Naive B cell (primary cell): Measurements from ENCODE around the gene C11orf24. TPM values are rescaled to one million over a fixed set of nuclear protein-coding genes. Genes with fewer than 3 reads are reported as not detected.
A peak's percentile ranks its signal among the peaks of the same experiment; 100 is the strongest.

Experiments used
- ATAC-seq, 2 donors: fragments of 150-1000 bp; cut with Tn5 transposase; 2 replicates each; pipeline ENCODE4 v1.10.0; 2021; ENCODE audit warnings: low read depth in 2 of 2, mild to moderate bottlenecking in 2 of 2, moderate library complexity in 2 of 2
- DNase-seq: peaks from one replicate; pipeline ENCODE4 v3.0.0; 2022
- H3K27ac Mint-ChIP-seq, 6 donors: one replicate each; pipeline ENCODE4 v1.8.0; 2020 to 2022; ENCODE audit warnings: mild to moderate bottlenecking in 6 of 6, mixed read lengths in 6 of 6, moderate library complexity in 5 of 6, inconsistent platforms in 2 of 6
- H3K27me3 Mint-ChIP-seq, 3 donors: one replicate each; pipeline ENCODE4 v1.8.0; 2021 to 2022; ENCODE audit warnings: mixed read lengths in 3 of 3, mild to moderate bottlenecking in 1 of 3
- H3K36me3 Mint-ChIP-seq, 2 donors: one replicate each; pipeline ENCODE4 v1.8.0; 2020 to 2022; ENCODE audit warnings: mixed read lengths in 2 of 2, inconsistent platforms in 1 of 2, mild to moderate bottlenecking in 1 of 2
- H3K4me1 Mint-ChIP-seq, 3 donors: one replicate each; pipeline ENCODE4 v1.8.0; 2020 to 2022; ENCODE audit warnings: mixed read lengths in 3 of 3, inconsistent platforms in 1 of 3, mild to moderate bottlenecking in 1 of 3, moderate library complexity in 1 of 3
- H3K4me3 Mint-ChIP-seq, 8 donors: one replicate each; pipeline ENCODE4 v1.8.0; 2020 to 2022; ENCODE audit warnings: mild to moderate bottlenecking in 8 of 8, mixed read lengths in 8 of 8, moderate library complexity in 8 of 8, inconsistent platforms in 2 of 8
- H3K9me3 Mint-ChIP-seq, 7 donors: one replicate each; pipeline ENCODE4 v1.8.0; 2020 to 2022; ENCODE audit warnings: mixed read lengths in 7 of 7, mild to moderate bottlenecking in 5 of 7, inconsistent platforms in 2 of 7, moderate library complexity in 1 of 7
- polyA plus RNA-seq, 6 donors: library from polyadenylated mRNA; unstranded; fragments of 300-500 nt; fragmentation: Illumina TruSeq; gene quantifications; one replicate each; pipeline ENCODE4 v1.2.3, GENCODE V29; 2021; ENCODE audit warnings: low read depth in 6 of 6

The C11orf24 gene
- polyA plus RNA-seq, 6 donors from 2014 or later, result 22.2 to 67.0 (median 42.5) TPM

DNA sequence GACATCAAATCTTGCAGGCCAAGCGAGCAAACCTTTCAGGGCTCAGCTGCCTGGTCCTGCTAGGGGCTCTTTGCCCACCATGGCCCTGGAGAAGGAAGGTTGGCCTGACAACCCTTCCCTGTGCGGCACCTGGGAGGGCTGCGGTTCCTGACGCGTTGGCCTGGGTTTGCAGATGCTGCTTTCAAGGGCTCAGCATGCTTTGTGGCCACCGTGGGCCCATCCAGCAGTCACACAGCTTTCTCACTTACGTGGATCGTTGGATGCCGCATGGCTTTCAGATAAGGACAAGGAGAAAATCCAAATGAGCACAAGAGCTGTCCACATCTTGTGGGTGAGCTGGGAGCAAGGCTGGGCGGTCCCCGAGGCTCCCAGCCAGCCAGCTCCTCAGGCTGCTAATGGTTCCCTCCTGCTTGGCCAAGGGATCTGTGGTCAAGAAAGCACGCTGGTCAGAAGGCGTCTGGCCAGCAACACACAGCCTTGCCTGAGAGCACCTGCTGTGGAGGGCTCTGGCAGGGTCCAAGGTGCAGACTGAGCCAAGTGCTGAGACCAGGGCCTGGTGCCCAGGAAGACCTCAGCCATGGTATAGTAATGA lies 8.2 kb downstream of the C11orf24 start:
- ATAC-seq (no peak), DNase-seq (no peak)
- Mint-ChIP-seq H3K9me3 (peaks cover 0 to 6% (median 0%) of the 10 kb centered on the region in 7 donors), H3K4me3 (no peak overlapping the region), H3K4me1 (peaks cover 42 to 71% (median 71%) of the 10 kb centered on the region in 3 donors), H3K36me3 (peaks cover 17 to 27% of the 10 kb centered on the region in 2 donors), H3K27me3 (no peaks in the 10 kb centered on the region), H3K27ac (peak overlapping the region in 3 of 6 donors; percentile 22 to 95 (median 29))

- Mint-ChIP-seq H3K4me1 (peaks cover 42 to 73% (median 71%) of the 10 kb centered on the region in 3 donors), H3K36me3 (peaks cover 17 to 27% of the 10 kb centered on the region in 2 donors), H3K9me3 (peaks cover 0 to 6% (median 0%) of the 10 kb centered on the region in 7 donors), H3K27ac (no peak overlapping the region), H3K27me3 (no peaks in the 10 kb centered on the region), H3K4me3 (no peak overlapping the region)
- ATAC-seq, result no peak
- no peak for DNase-seq
Observed at GRCh38 chr11:68262544-68262827, 9.3 kb downstream of the C11orf24 start.

GRCh38 chr11:68261749-68262543 lies 9.8 kb downstream of the C11orf24 start:
- peaks cover 17 to 27% of the 10 kb centered on the region in 2 donors for H3K36me3 Mint-ChIP-seq
- H3K27ac Mint-ChIP-seq, result peak overlapping the region in 3 of 6 donors; percentile 68 to 93 (median 82)
- peaks cover 0 to 6% (median 0%) of the 10 kb centered on the region in 7 donors for H3K9me3 Mint-ChIP-seq
- no peak for ATAC-seq
- peaks cover 39 to 73% (median 70%) of the 10 kb centered on the region in 3 donors for H3K4me1 Mint-ChIP-seq
- H3K4me3 Mint-ChIP-seq, result no peak overlapping the region
- DNase-seq, result no peak
- H3K27me3 Mint-ChIP-seq, result no peaks in the 10 kb centered on the region

GRCh38 chr11:68261006-68261405 lies 10.8 kb downstream of the C11orf24 start:
- Mint-ChIP-seq H3K27me3 (no peaks in the 10 kb centered on the region), H3K9me3 (peaks cover 0 to 6% (median 0%) of the 10 kb centered on the region in 7 donors), H3K4me1 (peaks cover 31 to 63% (median 62%) of the 10 kb centered on the region in 3 donors), H3K36me3 (peaks cover 10 to 27% of the 10 kb centered on the region in 2 donors), H3K27ac (peak overlapping the region in 1 of 6 donors; percentile 56), H3K4me3 (no peak overlapping the region)
- ATAC-seq (no peak), DNase-seq (no peak)

- DNase-seq (no peak), ATAC-seq (no peak)
- Mint-ChIP-seq H3K4me3 (peak overlapping the region in 1 of 8 donors; percentile 25), H3K27me3 (no peaks in the 10 kb centered on the region), H3K36me3 (peaks cover 10 to 27% of the 10 kb centered on the region in 2 donors), H3K27ac (peak overlapping the region in 3 of 6 donors; percentile 76 to 90 (median 81)), H3K9me3 (peaks cover 0 to 6% (median 0%) of the 10 kb centered on the region in 7 donors), H3K4me1 (peaks cover 31 to 60% (median 57%) of the 10 kb centered on the region in 3 donors)
Observed at GRCh38 chr11:68260484-68260883, 11.3 kb downstream of the C11orf24 start.

DNA sequence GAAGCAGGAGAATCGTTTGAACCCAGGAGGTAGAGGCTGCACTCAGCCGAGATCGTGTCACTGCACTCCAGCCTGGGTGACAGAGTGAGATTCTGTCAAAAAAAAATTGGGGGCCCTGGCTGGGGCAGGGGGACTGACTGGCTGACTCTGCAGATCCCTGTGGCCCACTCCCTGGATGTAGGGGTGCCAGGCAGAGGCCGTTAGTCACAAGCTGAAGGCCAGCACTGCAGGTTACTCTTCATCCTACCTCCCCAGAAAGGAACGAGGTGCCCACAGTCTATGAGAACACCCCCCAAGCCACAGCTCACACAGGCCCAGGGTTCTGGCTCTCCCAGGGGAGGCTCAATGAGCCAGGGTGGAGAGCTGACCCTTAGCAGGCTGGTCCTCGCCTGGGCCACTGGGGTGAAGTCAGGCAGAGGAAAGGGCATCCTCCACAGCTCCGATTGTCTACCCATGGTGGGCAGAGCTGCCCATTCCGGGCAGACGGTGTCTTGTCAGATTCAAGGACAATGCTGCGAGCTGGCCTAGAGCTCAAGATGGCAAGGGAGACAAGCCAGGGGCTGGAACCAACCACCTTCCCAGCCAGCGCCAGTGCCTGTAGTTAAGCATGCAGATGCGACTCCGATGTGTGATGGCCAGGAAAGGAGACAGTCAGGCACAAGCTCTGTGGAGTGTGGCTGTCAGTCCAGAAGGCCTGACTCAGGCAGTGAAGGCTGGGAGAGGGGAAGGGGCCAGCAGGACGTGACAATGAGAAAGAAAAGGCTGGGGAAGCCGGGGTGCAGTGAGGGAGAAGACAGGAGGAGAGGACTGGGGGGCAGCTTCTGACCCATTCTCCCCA lies 12.4 kb downstream of the C11orf24 start:
- H3K9me3 Mint-ChIP-seq, result peaks cover 0 to 2% (median 0%) of the 10 kb centered on the region in 7 donors
- H3K27ac Mint-ChIP-seq, result peak overlapping the region in 5 of 6 donors; percentile 70 to 90 (median 86)
- ATAC-seq (no peak), DNase-seq (no peak)
- H3K36me3 Mint-ChIP-seq, result peaks cover 10 to 19% of the 10 kb centered on the region in 2 donors
- peak overlapping the region in 1 of 8 donors; percentile 30 for H3K4me3 Mint-ChIP-seq
- no peaks in the 10 kb centered on the region for H3K27me3 Mint-ChIP-seq
- H3K4me1 Mint-ChIP-seq, result peaks cover 23 to 50% (median 45%) of the 10 kb centered on the region in 3 donors

DNA sequence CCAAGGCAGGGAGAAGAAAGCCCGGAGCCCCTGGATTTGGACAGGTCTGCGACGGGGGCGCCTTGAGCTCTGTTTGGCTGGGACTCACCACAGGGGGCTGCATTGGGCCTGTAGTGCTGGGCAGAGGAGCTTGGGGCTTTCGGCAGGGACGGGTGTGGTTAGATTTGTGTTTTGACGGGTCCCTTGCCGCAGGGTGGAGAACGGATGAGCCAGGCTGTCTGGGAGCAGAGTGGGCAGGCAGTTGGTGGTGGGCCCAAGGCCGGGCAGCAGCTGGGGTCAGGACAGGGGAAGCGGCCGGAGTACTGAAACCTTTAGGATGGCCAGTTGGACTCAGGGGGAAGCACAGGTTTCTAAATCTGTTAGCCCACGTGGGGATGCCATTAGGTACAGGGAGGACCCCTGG lies 13.4 kb downstream of the C11orf24 start:
- ATAC-seq, result no peak
- H3K4me1 Mint-ChIP-seq, result peaks cover 19 to 42% (median 41%) of the 10 kb centered on the region in 3 donors
- H3K27me3 Mint-ChIP-seq, result no peaks in the 10 kb centered on the region
- H3K4me3 Mint-ChIP-seq, result peak overlapping the region in 1 of 8 donors; percentile 60
- peaks cover 10 to 14% of the 10 kb centered on the region in 2 donors for H3K36me3 Mint-ChIP-seq
- DNase-seq, result no peak
- H3K27ac Mint-ChIP-seq, result peak overlapping the region in 4 of 6 donors; percentile 60 to 86 (median 70)
- no peaks in the 10 kb centered on the region for H3K9me3 Mint-ChIP-seq

DNA sequence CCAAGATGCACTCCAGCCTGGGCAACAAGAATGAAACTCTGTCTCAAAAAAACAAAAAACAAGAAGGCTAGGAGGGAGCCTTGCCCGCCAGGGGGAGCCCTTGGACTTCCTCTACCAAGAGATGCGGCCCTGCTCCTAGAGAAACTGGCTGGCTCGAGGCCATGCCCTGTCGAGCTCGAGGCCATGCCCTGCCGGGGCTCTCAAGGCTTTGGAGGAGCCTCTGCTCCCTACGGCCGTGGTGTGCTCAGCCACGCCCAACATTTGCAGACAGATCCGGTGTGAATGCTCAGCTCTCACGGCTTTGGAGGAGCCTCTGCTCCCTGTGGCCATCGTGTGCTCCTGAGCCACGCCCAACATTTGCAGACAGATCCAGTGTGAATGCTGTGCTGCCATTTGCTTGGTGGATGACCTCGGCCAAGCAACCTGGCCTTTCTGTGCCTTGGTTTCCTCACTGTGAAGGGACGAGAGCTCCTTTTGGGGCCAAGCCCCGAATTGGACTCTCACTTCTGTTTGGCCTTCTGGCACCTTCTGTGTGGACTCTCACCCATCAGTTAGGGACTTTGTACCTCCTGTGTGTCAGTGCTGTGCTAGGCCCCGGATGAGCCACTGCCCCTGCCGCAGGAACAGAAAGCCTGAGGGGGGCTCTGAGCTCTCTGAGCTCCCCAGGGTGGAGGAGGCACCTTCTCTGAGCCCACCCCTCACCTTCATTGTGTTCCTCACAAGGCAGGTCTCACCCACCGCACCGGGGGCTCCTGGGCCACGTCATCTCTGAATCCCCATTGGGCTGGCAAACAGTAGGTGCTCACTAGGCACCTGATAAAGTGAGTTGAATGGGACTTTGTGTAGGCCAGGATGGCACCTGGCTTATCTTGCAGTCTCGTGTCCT lies 14.1 kb downstream of the C11orf24 start:
- H3K27ac Mint-ChIP-seq, result peak overlapping the region; percentile 82 to 95 (median 87)
- peaks cover 19 to 36% (median 35%) of the 10 kb centered on the region in 3 donors for H3K4me1 Mint-ChIP-seq
- ATAC-seq, result peak; percentile 94 to 97
- no peaks in the 10 kb centered on the region for H3K9me3 Mint-ChIP-seq
- H3K27me3 Mint-ChIP-seq, result no peaks in the 10 kb centered on the region
- DNase-seq, result peak; percentile 90
- peaks cover 5 to 9% of the 10 kb centered on the region in 2 donors for H3K36me3 Mint-ChIP-seq
- peak overlapping the region in 6 of 8 donors; percentile 44 to 74 (median 57) for H3K4me3 Mint-ChIP-seq

GRCh38 chr11:68256331-68256741 lies 15.4 kb downstream of the C11orf24 start:
- no peaks in the 10 kb centered on the region for H3K27me3 Mint-ChIP-seq
- ATAC-seq (no peak), DNase-seq (no peak)
- H3K4me1 Mint-ChIP-seq, result peaks cover 15 to 35% (median 27%) of the 10 kb centered on the region in 3 donors
- peaks cover 0 to 1% (median 0%) of the 10 kb centered on the region in 7 donors for H3K9me3 Mint-ChIP-seq
- H3K36me3 Mint-ChIP-seq, result no peaks in the 10 kb centered on the region
- H3K4me3 Mint-ChIP-seq, result peak overlapping the region in 1 of 8 donors; percentile 40
- peak overlapping the region in 1 of 6 donors; percentile 67 for H3K27ac Mint-ChIP-seq

- no peak overlapping the region for H3K27ac Mint-ChIP-seq
- ATAC-seq, result no peak
- H3K27me3 Mint-ChIP-seq, result no peaks in the 10 kb centered on the region
- H3K4me3 Mint-ChIP-seq, result no peak overlapping the region
- DNase-seq, result no peak
- no peaks in the 10 kb centered on the region for H3K36me3 Mint-ChIP-seq
- H3K4me1 Mint-ChIP-seq, result peaks cover 15 to 31% (median 25%) of the 10 kb centered on the region in 3 donors
- H3K9me3 Mint-ChIP-seq, result peaks cover 0 to 1% (median 0%) of the 10 kb centered on the region in 7 donors
Observed at GRCh38 chr11:68255526-68255925, 16.2 kb downstream of the C11orf24 start.

DNA sequence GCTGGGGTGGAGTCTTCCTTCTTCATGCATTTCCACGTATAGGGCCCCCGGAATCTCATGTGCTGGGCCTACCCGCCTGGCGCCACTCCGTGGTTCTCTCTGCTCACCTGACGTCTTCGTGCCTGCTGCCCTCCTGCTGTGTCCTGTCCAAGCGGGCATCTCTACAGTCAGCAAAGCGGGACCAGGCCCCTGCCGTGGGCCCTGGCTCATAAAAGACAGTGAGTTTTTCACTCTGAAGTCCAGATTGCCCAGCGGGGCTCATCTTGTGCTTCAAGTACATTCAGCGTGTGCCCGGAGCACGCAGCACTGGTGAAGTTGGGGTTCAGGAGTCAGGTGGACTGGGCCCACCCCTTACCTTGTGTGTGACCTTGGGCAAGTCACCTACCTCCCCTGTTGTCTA lies 17.4 kb downstream of the C11orf24 start:
- Mint-ChIP-seq H3K27ac (peak overlapping the region in 1 of 6 donors; percentile 73), H3K9me3 (peaks cover 0 to 11% (median 7%) of the 10 kb centered on the region in 7 donors), H3K4me3 (peak overlapping the region in 1 of 8 donors; percentile 47), H3K27me3 (no peaks in the 10 kb centered on the region), H3K36me3 (peaks cover 0 to 3% of the 10 kb centered on the region in 2 donors), H3K4me1 (peaks cover 11 to 23% (median 19%) of the 10 kb centered on the region in 3 donors)
- no peak for ATAC-seq
- DNase-seq, result no peak

DNA sequence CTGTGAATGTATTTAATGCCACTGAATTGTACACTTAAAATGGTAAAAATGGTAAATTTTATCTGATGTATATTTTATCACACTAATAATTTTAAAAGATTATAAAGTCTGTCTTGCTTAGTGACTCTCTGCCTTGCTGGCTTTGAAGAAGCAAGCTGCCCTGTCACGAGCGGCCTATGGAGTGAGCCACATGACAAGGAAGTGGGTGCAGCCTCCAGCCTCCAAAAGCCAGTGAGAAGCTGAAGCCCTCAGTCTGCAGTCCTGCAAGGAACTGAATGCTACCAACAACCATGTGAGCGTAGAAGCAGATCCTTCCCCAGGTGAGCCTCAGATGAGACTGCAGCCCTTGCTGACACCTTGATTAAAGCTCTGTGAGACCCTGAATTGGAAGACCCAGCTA lies 20.0 kb downstream of the C11orf24 start:
- H3K4me1 Mint-ChIP-seq, result no peaks in the 10 kb centered on the region
- H3K27ac Mint-ChIP-seq, result no peak overlapping the region
- H3K4me3 Mint-ChIP-seq, result no peak overlapping the region
- no peak for DNase-seq
- H3K27me3 Mint-ChIP-seq, result no peaks in the 10 kb centered on the region
- H3K9me3 Mint-ChIP-seq, result peaks cover 0 to 18% (median 12%) of the 10 kb centered on the region in 7 donors
- no peak for ATAC-seq
- peaks cover 0 to 4% of the 10 kb centered on the region in 2 donors for H3K36me3 Mint-ChIP-seq
